MM.1S (cell line): ENCODE measurements around the gene RWDD1.

Experiments
- EZH2 ChIP-seq: fragments of 300-600 bp; sonication (generic); optimal IDR thresholded peaks from 2 replicates; pipeline ENCODE3; 2017; ENCODE audit warnings: low read depth, mild to moderate bottlenecking, antibody characterized with exemption, low read length, mixed read lengths
- TF ChIP-seq, protein P1 (sequence below): fragments of 300-600 bp; sonication (generic); IDR thresholded peaks from 2 replicates; pipeline ENCODE4 v1.5.1; 2016; ENCODE audit warnings: antibody characterized with exemption, low read length, mixed read lengths

DNA sequence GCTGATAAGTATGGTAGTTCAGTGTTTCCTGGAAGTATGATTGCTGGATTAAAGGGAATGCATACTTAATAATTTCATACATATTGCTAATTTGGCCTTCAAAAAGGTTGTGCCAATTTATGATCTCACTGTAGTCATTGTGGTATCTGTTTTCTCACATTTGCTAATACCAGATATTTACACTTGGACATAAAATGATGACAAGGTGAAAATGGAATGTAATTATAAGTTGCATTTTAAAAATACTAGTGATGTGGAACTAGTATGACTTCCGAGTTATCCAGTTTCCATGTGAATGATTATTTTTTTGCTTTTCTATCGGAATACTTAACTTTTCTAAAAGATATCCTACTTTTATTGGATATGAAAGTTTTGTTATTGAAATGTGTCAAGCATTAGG, 15.4 kb downstream of the RWDD1 start:
- TF ChIP-seq, protein P1, sequence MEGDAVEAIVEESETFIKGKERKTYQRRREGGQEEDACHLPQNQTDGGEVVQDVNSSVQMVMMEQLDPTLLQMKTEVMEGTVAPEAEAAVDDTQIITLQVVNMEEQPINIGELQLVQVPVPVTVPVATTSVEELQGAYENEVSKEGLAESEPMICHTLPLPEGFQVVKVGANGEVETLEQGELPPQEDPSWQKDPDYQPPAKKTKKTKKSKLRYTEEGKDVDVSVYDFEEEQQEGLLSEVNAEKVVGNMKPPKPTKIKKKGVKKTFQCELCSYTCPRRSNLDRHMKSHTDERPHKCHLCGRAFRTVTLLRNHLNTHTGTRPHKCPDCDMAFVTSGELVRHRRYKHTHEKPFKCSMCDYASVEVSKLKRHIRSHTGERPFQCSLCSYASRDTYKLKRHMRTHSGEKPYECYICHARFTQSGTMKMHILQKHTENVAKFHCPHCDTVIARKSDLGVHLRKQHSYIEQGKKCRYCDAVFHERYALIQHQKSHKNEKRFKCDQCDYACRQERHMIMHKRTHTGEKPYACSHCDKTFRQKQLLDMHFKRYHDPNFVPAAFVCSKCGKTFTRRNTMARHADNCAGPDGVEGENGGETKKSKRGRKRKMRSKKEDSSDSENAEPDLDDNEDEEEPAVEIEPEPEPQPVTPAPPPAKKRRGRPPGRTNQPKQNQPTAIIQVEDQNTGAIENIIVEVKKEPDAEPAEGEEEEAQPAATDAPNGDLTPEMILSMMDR, result no peak
- TF ChIP-seq EZH2, result no peak
